Measurements from ENCODE around the gene TCAIM.
"Not testable (repeated sequence)": the region's sequence is repeated elsewhere in the genome, so short reads cannot be mapped to it uniquely, and the experiment has no call there.

TCAIM gene

GRCh38 chr3:44338010-44338827 is at the start of gene TCAIM:
Gene TCAIM, plus strand, starts transcription at chr3:44338766. Its CDS starts 16,017 bp downstream, at chr3:44354783.
- DNase-seq: peak; percentile 92 to 98 (median 95)

GRCh38 chr3:44289882-44290462 is 48.6 kb upstream of the TCAIM start:
- DNase-seq: no peak

GRCh38 chr3:44292276-44292675 is 46.3 kb upstream of the TCAIM start:
- no peak for DNase-seq

GRCh38 chr3:44292947-44293346 is 45.6 kb upstream of the TCAIM start:
- no peak for DNase-seq

- no peak for DNase-seq
These were observed 41.3 kb upstream of the TCAIM start for GRCh38 chr3:44297255-44297654.

GRCh38 chr3:44301746-44302145 is 36.8 kb upstream of the TCAIM start:
- DNase-seq: no peak

GRCh38 chr3:44309500-44309899 is 29.1 kb upstream of the TCAIM start:
- DNase-seq: no peak

- DNase-seq: peak in 1 of 3 experiments; percentile 7
These were observed 19.7 kb upstream of the TCAIM start for GRCh38 chr3:44318891-44319311.

- DNase-seq: no peak
These were observed 17.2 kb upstream of the TCAIM start for GRCh38 chr3:44321335-44321734.

- DNase-seq: peak; percentile 36 to 77 (median 41)
These were observed 15.1 kb upstream of the TCAIM start for GRCh38 chr3:44323341-44323955.

GRCh38 chr3:44324584-44324983 is 14.0 kb upstream of the TCAIM start:
- DNase-seq: no peak

- no peak for DNase-seq
These were observed 12.5 kb upstream of the TCAIM start for GRCh38 chr3:44326019-44326418.

- no peak for DNase-seq
These were observed 12.1 kb upstream of the TCAIM start for GRCh38 chr3:44326515-44326914.

- no peak for DNase-seq
These were observed 8.6 kb upstream of the TCAIM start for GRCh38 chr3:44329946-44330345.

GRCh38 chr3:44330444-44330843 is 8.1 kb upstream of the TCAIM start:
- DNase-seq: no peak

- no peak for DNase-seq
These were observed 4.2 kb upstream of the TCAIM start for GRCh38 chr3:44334326-44334725.

- peak in 1 of 3 experiments; percentile 42 for DNase-seq
These were observed 1.2 kb upstream of the TCAIM start for GRCh38 chr3:44337248-44337785.

- no peak for DNase-seq
These were observed 212 bp downstream of the TCAIM start for GRCh38 chr3:44338828-44339127.

GRCh38 chr3:44339181-44340057 is 853 bp downstream of the TCAIM start:
- DNase-seq: no peak

GRCh38 chr3:44340058-44340395 is 1.5 kb downstream of the TCAIM start:
- no peak for DNase-seq

- DNase-seq: no peak
These were observed 3.7 kb downstream of the TCAIM start for GRCh38 chr3:44342176-44342790.

GRCh38 chr3:44343421-44343820 is 4.9 kb downstream of the TCAIM start:
- no peak for DNase-seq

GRCh38 chr3:44346590-44346989 is 8.0 kb downstream of the TCAIM start:
- DNase-seq: not testable (repeated sequence)

Measured in NCI-H1417 (cell line).